KMS-11 (cell line): ENCODE measurements around the gene YAF2.
A peak's percentile ranks its signal among the peaks of the same experiment; 100 is the strongest.
"Not testable (repeated sequence)": the region's sequence is repeated elsewhere in the genome, so short reads cannot be mapped to it uniquely, and the experiment has no call there.

ENCODE experiments used
- H2AFZ ChIP-seq: fragments of 200-600 bp; sonication (generic); 2 replicates; pipeline ENCODE4 v1.6.1; 2016; ENCODE audit warnings: antibody characterized with exemption, mixed run types, low read depth
- H3K27ac ChIP-seq: fragments of 200-600 bp; sonication (generic); 2 replicates; pipeline ENCODE4 v1.6.1; 2016; ENCODE audit warnings: mild to moderate bottlenecking, mixed run types
- H3K27me3 ChIP-seq: fragments of 200-600 bp; sonication (generic); 2 replicates; pipeline ENCODE4 v1.6.1; 2017; ENCODE audit warnings: mild to moderate bottlenecking, low read depth, mixed run types, moderate library complexity; ENCODE audit not compliant: insufficient read depth
- H3K36me3 ChIP-seq: fragments of 200-600 bp; sonication (generic); 2 replicates; pipeline ENCODE4 v1.6.1; 2017; ENCODE audit warnings: mild to moderate bottlenecking, mixed run types; ENCODE audit not compliant: insufficient read depth
- H3K4me1 ChIP-seq: fragments of 200-600 bp; sonication (generic); 2 replicates; pipeline ENCODE4 v1.6.1; 2016; ENCODE audit warnings: mild to moderate bottlenecking, low read depth, mixed run types; ENCODE audit not compliant: poor library complexity, severe bottlenecking
- H3K4me2 ChIP-seq: fragments of 200-600 bp; sonication (generic); 2 replicates; pipeline ENCODE4 v1.7.0; 2016; ENCODE audit warnings: mild to moderate bottlenecking, mixed run types
- H3K4me3 ChIP-seq: fragments of 200-600 bp; sonication (generic); IDR thresholded peaks from 2 replicates; pipeline ENCODE4 v1.6.1; 2017; ENCODE audit warnings: low read depth, low read length, mixed read lengths; ENCODE audit not compliant: insufficient read depth
- H3K79me2 ChIP-seq: fragments of 200-600 bp; sonication (generic); 2 replicates; pipeline ENCODE4 v1.6.1; 2016; ENCODE audit warnings: low read depth, mixed run types; ENCODE audit not compliant: insufficient read depth
- H3K9ac ChIP-seq: fragments of 200-600 bp; sonication (generic); 2 replicates; pipeline ENCODE4 v1.6.1; 2016; ENCODE audit warnings: mild to moderate bottlenecking, mixed run types
- H4K20me1 ChIP-seq: fragments of 200-600 bp; sonication (generic); 2 replicates; pipeline ENCODE4 v1.6.1; 2016; ENCODE audit warnings: mild to moderate bottlenecking, mixed run types; ENCODE audit not compliant: insufficient read depth
- TF ChIP-seq, protein P1 (sequence below): fragments of 200-600 bp; sonication (generic); conservative IDR thresholded peaks from 2 replicates; pipeline ENCODE4 v1.6.1; 2017; ENCODE audit warnings: low read depth, mild to moderate bottlenecking, antibody characterized with exemption, low read length, moderate library complexity, mixed read lengths

Gene YAF2

GRCh38 chr12:42237052-42237852, 796 bp downstream of the YAF2 start:
- Histone ChIP-seq H3K4me2 (peak overlapping the region; percentile 100), H3K4me1 (peaks cover 34% of the 10 kb centered on the region), H3K4me3 (peak overlapping the region; percentile 58), H2AFZ (peak overlapping the region; percentile 61; the same call in 1 of the 2 replicates), H3K79me2 (peaks cover 45% of the 10 kb centered on the region), H3K9ac (peak overlapping the region; percentile 60; the same call in 1 of the 2 replicates), H4K20me1 (peaks cover 11% of the 10 kb centered on the region; the same call in 1 of the 2 replicates), H3K27ac (peak overlapping the region; percentile 80; the same call in 1 of the 2 replicates), H3K27me3 (no peaks in the 10 kb centered on the region), H3K36me3 (no peaks in the 10 kb centered on the region)
- TF ChIP-seq, protein P1, sequence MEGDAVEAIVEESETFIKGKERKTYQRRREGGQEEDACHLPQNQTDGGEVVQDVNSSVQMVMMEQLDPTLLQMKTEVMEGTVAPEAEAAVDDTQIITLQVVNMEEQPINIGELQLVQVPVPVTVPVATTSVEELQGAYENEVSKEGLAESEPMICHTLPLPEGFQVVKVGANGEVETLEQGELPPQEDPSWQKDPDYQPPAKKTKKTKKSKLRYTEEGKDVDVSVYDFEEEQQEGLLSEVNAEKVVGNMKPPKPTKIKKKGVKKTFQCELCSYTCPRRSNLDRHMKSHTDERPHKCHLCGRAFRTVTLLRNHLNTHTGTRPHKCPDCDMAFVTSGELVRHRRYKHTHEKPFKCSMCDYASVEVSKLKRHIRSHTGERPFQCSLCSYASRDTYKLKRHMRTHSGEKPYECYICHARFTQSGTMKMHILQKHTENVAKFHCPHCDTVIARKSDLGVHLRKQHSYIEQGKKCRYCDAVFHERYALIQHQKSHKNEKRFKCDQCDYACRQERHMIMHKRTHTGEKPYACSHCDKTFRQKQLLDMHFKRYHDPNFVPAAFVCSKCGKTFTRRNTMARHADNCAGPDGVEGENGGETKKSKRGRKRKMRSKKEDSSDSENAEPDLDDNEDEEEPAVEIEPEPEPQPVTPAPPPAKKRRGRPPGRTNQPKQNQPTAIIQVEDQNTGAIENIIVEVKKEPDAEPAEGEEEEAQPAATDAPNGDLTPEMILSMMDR = no peak; the same call in 1 of the 2 replicates

- H3K4me3 ChIP-seq = no peak overlapping the region
- peaks cover 49% of the 10 kb centered on the region for H3K79me2 ChIP-seq
- H3K27ac ChIP-seq = no peak overlapping the region
- H3K4me2 ChIP-seq = peak overlapping the region; percentile 100; the same call in 1 of the 2 replicates
- H3K27me3 ChIP-seq = no peaks in the 10 kb centered on the region
- no peak overlapping the region for H2AFZ ChIP-seq
- peaks cover 41% of the 10 kb centered on the region for H3K4me1 ChIP-seq
- no peaks in the 10 kb centered on the region for H3K36me3 ChIP-seq
- TF ChIP-seq, protein P1 = no peak
- H3K9ac ChIP-seq = no peak overlapping the region
- peaks cover 11% of the 10 kb centered on the region; the same call in 1 of the 2 replicates for H4K20me1 ChIP-seq
Measured at GRCh38 chr12:42236017-42236416, 2.0 kb downstream of the YAF2 start.

- no peak overlapping the region for H3K27ac ChIP-seq
- TF ChIP-seq, protein P1 = no peak
- no peaks in the 10 kb centered on the region for H3K27me3 ChIP-seq
- peaks cover 53% of the 10 kb centered on the region for H3K79me2 ChIP-seq
- no peak overlapping the region for H3K9ac ChIP-seq
- H4K20me1 ChIP-seq = peaks cover 11% of the 10 kb centered on the region; the same call in 1 of the 2 replicates
- H3K36me3 ChIP-seq = no peaks in the 10 kb centered on the region
- no peak overlapping the region for H3K4me3 ChIP-seq
- peaks cover 41% of the 10 kb centered on the region for H3K4me1 ChIP-seq
- peak overlapping the region; percentile 100; the same call in 1 of the 2 replicates for H3K4me2 ChIP-seq
- no peak overlapping the region for H2AFZ ChIP-seq
Measured at GRCh38 chr12:42235426-42235825, 2.6 kb downstream of the YAF2 start.

DNA sequence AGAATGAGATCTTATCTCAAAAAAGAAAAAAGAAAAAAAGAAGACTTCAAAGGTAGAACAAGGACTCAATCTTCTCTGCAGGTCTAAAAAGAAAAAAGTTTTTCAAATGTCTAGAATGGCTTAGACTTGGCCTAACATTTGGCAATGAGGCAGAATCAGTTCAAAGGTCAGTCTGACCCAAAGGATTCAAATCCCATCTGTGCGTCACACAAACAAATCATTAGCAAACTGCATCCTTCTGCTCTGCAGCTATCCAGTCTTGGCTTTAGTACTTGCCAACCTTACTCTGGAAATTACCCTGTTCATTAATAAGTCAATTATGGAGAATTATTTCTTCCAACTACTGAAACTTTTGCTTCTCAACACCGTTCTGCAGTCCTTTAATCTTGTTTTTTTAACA, 3.1 kb downstream of the YAF2 start:
- H3K4me1 ChIP-seq = peaks cover 41% of the 10 kb centered on the region
- no peak overlapping the region for H3K27ac ChIP-seq

DNA sequence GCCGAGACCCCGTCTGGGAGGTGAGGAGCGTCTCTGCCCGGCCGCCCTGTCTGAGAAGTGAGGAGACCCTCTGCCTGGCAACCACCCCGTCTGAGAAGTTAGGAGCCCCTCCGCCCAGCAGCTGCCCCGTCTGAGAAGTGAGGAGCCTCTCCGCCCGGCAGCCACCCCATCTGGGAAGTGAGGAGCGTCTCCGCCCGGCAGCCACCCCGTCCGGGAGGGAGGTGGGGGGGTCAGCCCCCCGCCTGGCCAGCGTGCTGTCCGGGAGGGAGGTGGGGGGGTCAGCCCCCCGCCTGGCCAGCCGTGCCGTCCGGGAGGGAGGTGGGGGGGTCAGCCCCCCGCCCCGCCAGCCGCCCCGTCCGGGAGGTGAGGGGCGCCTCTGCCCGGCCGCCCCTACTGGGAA, 10.5 kb downstream of the YAF2 start:
- H3K4me1 ChIP-seq, H4K20me1 ChIP-seq: not testable (repeated sequence)

More for the DNA sequence above, 3.1 kb downstream of the YAF2 start:
- TF ChIP-seq, protein P1 = no peak
- no peak overlapping the region for H2AFZ ChIP-seq
- no peak overlapping the region for H3K4me3 ChIP-seq
- H3K9ac ChIP-seq = no peak overlapping the region
- H3K27me3 ChIP-seq = no peaks in the 10 kb centered on the region
- no peaks in the 10 kb centered on the region for H3K36me3 ChIP-seq
- H3K79me2 ChIP-seq = peaks cover 58% of the 10 kb centered on the region
- H4K20me1 ChIP-seq = peaks cover 11% of the 10 kb centered on the region; the same call in 1 of the 2 replicates
- 0 out of 2 replicates have a peak overlapping the region, but pooled peaks have one; percentile 100 for H3K4me2 ChIP-seq

GRCh38 chr12:42224501-42224900, 13.5 kb downstream of the YAF2 start:
- H3K36me3 ChIP-seq, H3K4me3 ChIP-seq, H3K9ac ChIP-seq, H2AFZ ChIP-seq, H3K4me1 ChIP-seq, H3K27ac ChIP-seq, H3K27me3 ChIP-seq, H3K4me2 ChIP-seq, H4K20me1 ChIP-seq: not testable (repeated sequence)
- H3K79me2 ChIP-seq = peaks cover 10% of the 10 kb centered on the region

More for the DNA sequence above, 10.5 kb downstream of the YAF2 start:
- not testable (repeated sequence) for H3K27ac ChIP-seq, H3K4me3 ChIP-seq, H3K4me2 ChIP-seq, H3K36me3 ChIP-seq, H2AFZ ChIP-seq, H3K9ac ChIP-seq, H3K27me3 ChIP-seq
- H3K79me2 ChIP-seq = peaks cover 27% of the 10 kb centered on the region
